Measurements from ENCODE around the gene MSMP.

The MSMP gene

GRCh38 chr9:35754264-35754663 lies at the start of gene MSMP:
MSMP (minus strand) TSS chr9:35754276; CDS start chr9:35754129, 147 bp downstream.
- Histone ChIP-seq H3K4me1 (ENCODE audit: control insufficient read depth in 2 of 2, insufficient read depth in 2 of 2, low read length in 2 of 2) (peaks cover 13 to 28% of the 10 kb centered on the region in 2 donors), H3K27me3 (ENCODE audit: control insufficient read depth in 2 of 2, insufficient read depth in 2 of 2, low read length in 2 of 2) (no peaks in the 10 kb centered on the region), H3K9ac (ENCODE audit: low read depth in 1 of 2, low read length in 2 of 2) (no peak within 1 kb of the TSS), H3K9me3 (ENCODE audit: control insufficient read depth in 2 of 2, low read length in 2 of 2) (no peaks in the 10 kb centered on the region), H3K27ac (ENCODE audit: low read depth in 2 of 2, low read length in 2 of 2) (no peak within 1 kb of the TSS), H3K36me3 (ENCODE audit: control insufficient read depth in 2 of 2, insufficient read depth in 2 of 2, low read length in 2 of 2) (peaks cover 36% of the 10 kb centered on the region in 2 donors), H3K4me3 (ENCODE audit: low read length in 2 of 2) (no peak within 1 kb of the TSS)

- Histone ChIP-seq H3K4me1 (ENCODE audit: control insufficient read depth in 2 of 2, insufficient read depth in 2 of 2, low read length in 2 of 2) (no peaks in the 10 kb centered on the region), H3K27me3 (ENCODE audit: control insufficient read depth in 2 of 2, insufficient read depth in 2 of 2, low read length in 2 of 2) (no peaks in the 10 kb centered on the region), H3K9me3 (ENCODE audit: control insufficient read depth in 2 of 2, low read length in 2 of 2) (no peaks in the 10 kb centered on the region), H3K36me3 (ENCODE audit: control insufficient read depth in 2 of 2, insufficient read depth in 2 of 2, low read length in 2 of 2) (peaks cover 35 to 42% of the 10 kb centered on the region in 2 donors), H3K9ac (ENCODE audit: low read depth in 1 of 2, low read length in 2 of 2) (no peak overlapping the region), H3K4me3 (ENCODE audit: low read length in 2 of 2) (no peak overlapping the region), H3K27ac (ENCODE audit: low read depth in 2 of 2, low read length in 2 of 2) (no peak overlapping the region)
Observed at GRCh38 chr9:35801328-35802128, 47.5 kb upstream of the MSMP start.

GRCh38 chr9:35800530-35800929 lies 46.5 kb upstream of the MSMP start:
- Histone ChIP-seq H3K27me3 (ENCODE audit: control insufficient read depth in 2 of 2, insufficient read depth in 2 of 2, low read length in 2 of 2) (no peaks in the 10 kb centered on the region), H3K4me3 (ENCODE audit: low read length in 2 of 2) (no peak overlapping the region), H3K27ac (ENCODE audit: low read depth in 2 of 2, low read length in 2 of 2) (no peak overlapping the region), H3K9ac (ENCODE audit: low read depth in 1 of 2, low read length in 2 of 2) (no peak overlapping the region), H3K4me1 (ENCODE audit: control insufficient read depth in 2 of 2, insufficient read depth in 2 of 2, low read length in 2 of 2) (no peaks in the 10 kb centered on the region), H3K36me3 (ENCODE audit: control insufficient read depth in 2 of 2, insufficient read depth in 2 of 2, low read length in 2 of 2) (peaks cover 26 to 32% of the 10 kb centered on the region in 2 donors), H3K9me3 (ENCODE audit: control insufficient read depth in 2 of 2, low read length in 2 of 2) (no peaks in the 10 kb centered on the region)

- no peak overlapping the region for H3K9ac ChIP-seq (ENCODE audit: low read depth in 1 of 2, low read length in 2 of 2)
- no peak overlapping the region for H3K27ac ChIP-seq (ENCODE audit: low read depth in 2 of 2, low read length in 2 of 2)
- H3K4me1 ChIP-seq (ENCODE audit: control insufficient read depth in 2 of 2, insufficient read depth in 2 of 2, low read length in 2 of 2) = no peaks in the 10 kb centered on the region
- H3K27me3 ChIP-seq (ENCODE audit: control insufficient read depth in 2 of 2, insufficient read depth in 2 of 2, low read length in 2 of 2) = no peaks in the 10 kb centered on the region
- no peak overlapping the region for H3K4me3 ChIP-seq (ENCODE audit: low read length in 2 of 2)
- H3K9me3 ChIP-seq (ENCODE audit: control insufficient read depth in 2 of 2, low read length in 2 of 2) = no peaks in the 10 kb centered on the region
- peaks cover 26% of the 10 kb centered on the region in 2 donors for H3K36me3 ChIP-seq (ENCODE audit: control insufficient read depth in 2 of 2, insufficient read depth in 2 of 2, low read length in 2 of 2)
Observed at GRCh38 chr9:35798658-35799374, 44.7 kb upstream of the MSMP start.

- Histone ChIP-seq H3K9me3 (ENCODE audit: control insufficient read depth in 2 of 2, low read length in 2 of 2) (no peaks in the 10 kb centered on the region), H3K4me3 (ENCODE audit: low read length in 2 of 2) (no peak overlapping the region), H3K36me3 (ENCODE audit: control insufficient read depth in 2 of 2, insufficient read depth in 2 of 2, low read length in 2 of 2) (peaks cover 25 to 26% of the 10 kb centered on the region in 2 donors), H3K4me1 (ENCODE audit: control insufficient read depth in 2 of 2, insufficient read depth in 2 of 2, low read length in 2 of 2) (peaks cover 0 to 4% of the 10 kb centered on the region in 2 donors), H3K27ac (ENCODE audit: low read depth in 2 of 2, low read length in 2 of 2) (no peak overlapping the region), H3K27me3 (ENCODE audit: control insufficient read depth in 2 of 2, insufficient read depth in 2 of 2, low read length in 2 of 2) (no peaks in the 10 kb centered on the region), H3K9ac (ENCODE audit: low read depth in 1 of 2, low read length in 2 of 2) (no peak overlapping the region)
Observed at GRCh38 chr9:35797311-35798109, 43.4 kb upstream of the MSMP start.

- H3K4me1 ChIP-seq (ENCODE audit: control insufficient read depth in 2 of 2, insufficient read depth in 2 of 2, low read length in 2 of 2) = peaks cover 1 to 6% of the 10 kb centered on the region in 2 donors
- peaks cover 8 to 11% of the 10 kb centered on the region in 2 donors for H3K36me3 ChIP-seq (ENCODE audit: control insufficient read depth in 2 of 2, insufficient read depth in 2 of 2, low read length in 2 of 2)
- no peak overlapping the region for H3K4me3 ChIP-seq (ENCODE audit: low read length in 2 of 2)
- H3K9ac ChIP-seq (ENCODE audit: low read depth in 1 of 2, low read length in 2 of 2) = no peak overlapping the region
- no peaks in the 10 kb centered on the region for H3K27me3 ChIP-seq (ENCODE audit: control insufficient read depth in 2 of 2, insufficient read depth in 2 of 2, low read length in 2 of 2)
- no peaks in the 10 kb centered on the region for H3K9me3 ChIP-seq (ENCODE audit: control insufficient read depth in 2 of 2, low read length in 2 of 2)
- H3K27ac ChIP-seq (ENCODE audit: low read depth in 2 of 2, low read length in 2 of 2) = no peak overlapping the region
Observed at GRCh38 chr9:35795695-35796094, 41.6 kb upstream of the MSMP start.

- Histone ChIP-seq H3K27me3 (ENCODE audit: control insufficient read depth in 2 of 2, insufficient read depth in 2 of 2, low read length in 2 of 2) (no peaks in the 10 kb centered on the region), H3K9ac (ENCODE audit: low read depth in 1 of 2, low read length in 2 of 2) (no peak overlapping the region), H3K27ac (ENCODE audit: low read depth in 2 of 2, low read length in 2 of 2) (no peak overlapping the region), H3K4me3 (ENCODE audit: low read length in 2 of 2) (no peak overlapping the region), H3K9me3 (ENCODE audit: control insufficient read depth in 2 of 2, low read length in 2 of 2) (no peaks in the 10 kb centered on the region), H3K4me1 (ENCODE audit: control insufficient read depth in 2 of 2, insufficient read depth in 2 of 2, low read length in 2 of 2) (peaks cover 6 to 10% of the 10 kb centered on the region in 2 donors), H3K36me3 (ENCODE audit: control insufficient read depth in 2 of 2, insufficient read depth in 2 of 2, low read length in 2 of 2) (peaks cover 3 to 4% of the 10 kb centered on the region in 2 donors)
Observed at GRCh38 chr9:35793461-35793860, 39.4 kb upstream of the MSMP start.

DNA sequence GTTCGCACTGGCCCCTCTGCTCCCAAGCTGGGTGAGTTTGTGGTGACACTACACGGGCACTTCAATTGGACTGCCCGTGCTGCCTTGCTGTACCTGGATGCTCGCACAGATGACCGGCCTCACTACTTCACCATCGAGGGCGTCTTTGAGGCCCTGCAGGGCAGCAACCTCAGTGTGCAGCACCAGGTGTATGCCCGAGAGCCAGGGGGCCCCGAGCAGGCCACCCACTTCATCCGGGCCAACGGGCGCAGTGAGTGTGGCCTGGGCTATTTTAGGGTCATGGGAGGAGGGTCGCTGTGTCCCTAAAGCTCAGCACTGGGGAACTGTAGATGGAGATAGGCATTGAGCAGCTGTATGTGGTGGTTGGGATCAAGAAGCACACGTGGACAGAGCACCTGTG lies 38.8 kb upstream of the MSMP start:
- Histone ChIP-seq H3K4me3 (ENCODE audit: low read length in 2 of 2) (no peak overlapping the region), H3K27me3 (ENCODE audit: control insufficient read depth in 2 of 2, insufficient read depth in 2 of 2, low read length in 2 of 2) (no peaks in the 10 kb centered on the region), H3K9ac (ENCODE audit: low read depth in 1 of 2, low read length in 2 of 2) (no peak overlapping the region), H3K9me3 (ENCODE audit: control insufficient read depth in 2 of 2, low read length in 2 of 2) (no peaks in the 10 kb centered on the region), H3K36me3 (ENCODE audit: control insufficient read depth in 2 of 2, insufficient read depth in 2 of 2, low read length in 2 of 2) (peaks cover 3 to 4% of the 10 kb centered on the region in 2 donors), H3K4me1 (ENCODE audit: control insufficient read depth in 2 of 2, insufficient read depth in 2 of 2, low read length in 2 of 2) (peaks cover 6 to 10% of the 10 kb centered on the region in 2 donors), H3K27ac (ENCODE audit: low read depth in 2 of 2, low read length in 2 of 2) (no peak overlapping the region)

GRCh38 chr9:35792024-35792813 lies 38.1 kb upstream of the MSMP start:
- Histone ChIP-seq H3K9ac (ENCODE audit: low read depth in 1 of 2, low read length in 2 of 2) (no peak overlapping the region), H3K36me3 (ENCODE audit: control insufficient read depth in 2 of 2, insufficient read depth in 2 of 2, low read length in 2 of 2) (peaks cover 3 to 4% of the 10 kb centered on the region in 2 donors), H3K4me3 (ENCODE audit: low read length in 2 of 2) (no peak overlapping the region), H3K9me3 (ENCODE audit: control insufficient read depth in 2 of 2, low read length in 2 of 2) (no peaks in the 10 kb centered on the region), H3K27ac (ENCODE audit: low read depth in 2 of 2, low read length in 2 of 2) (no peak overlapping the region), H3K27me3 (ENCODE audit: control insufficient read depth in 2 of 2, insufficient read depth in 2 of 2, low read length in 2 of 2) (no peaks in the 10 kb centered on the region), H3K4me1 (ENCODE audit: control insufficient read depth in 2 of 2, insufficient read depth in 2 of 2, low read length in 2 of 2) (peaks cover 6 to 10% of the 10 kb centered on the region in 2 donors)
